ENCODE results near the gene CBFA2T3. TPM values are rescaled to one million over a fixed set of nuclear protein-coding genes. Genes with fewer than 3 reads are reported as not detected.

The CBFA2T3 gene
- total RNA-seq, 2 experiments from 2014 or later: not detected

GRCh38 chr16:88907768-88908167 is 69.2 kb downstream of the CBFA2T3 start:
- H3K4me3 Mint-ChIP-seq: no peak overlapping the region
- no peak for DNase-seq
- ChIA-PET CTCF (no interaction called here), POLR2A (no interaction called here)
- no peaks in the 10 kb centered on the region for H3K9me3 Mint-ChIP-seq
- no peaks in the 10 kb centered on the region for H3K4me1 Mint-ChIP-seq
- H3K36me3 Mint-ChIP-seq (ENCODE audit: low read depth): no peaks in the 10 kb centered on the region
- no peak overlapping the region for H3K27ac Mint-ChIP-seq
- H3K27me3 Mint-ChIP-seq: no peaks in the 10 kb centered on the region

DNA sequence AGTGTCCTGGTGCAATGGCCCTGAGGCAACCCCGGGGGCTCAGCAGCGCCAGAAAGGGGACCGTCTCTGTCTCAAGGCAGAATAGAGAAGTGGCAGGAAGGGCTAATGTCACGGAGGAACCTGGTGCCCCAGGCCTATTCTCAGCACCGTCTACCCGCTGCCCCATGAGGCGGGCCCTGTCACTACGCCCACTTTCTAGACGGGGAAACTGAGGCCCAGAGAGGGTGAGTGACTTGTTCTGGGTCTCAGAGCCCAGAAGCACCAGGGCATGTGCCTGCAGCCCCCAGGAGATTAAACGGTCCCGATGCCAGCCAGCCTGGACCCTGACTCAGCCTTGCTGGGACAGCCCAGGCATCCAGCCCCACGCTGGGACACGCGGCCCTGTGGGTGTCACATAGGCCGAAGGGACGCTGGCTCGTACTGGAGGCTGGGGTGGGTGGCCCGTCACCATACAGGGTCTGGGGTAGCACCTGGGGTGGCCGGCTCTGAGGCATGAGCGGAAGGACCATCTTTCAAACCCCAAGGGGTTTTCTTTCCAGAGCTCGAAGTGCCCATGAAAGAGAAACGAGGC is 70.4 kb downstream of the CBFA2T3 start:
- no peak for DNase-seq
- Mint-ChIP-seq H3K4me3 (no peak overlapping the region), H3K4me1 (no peaks in the 10 kb centered on the region), H3K36me3 (ENCODE audit: low read depth) (no peaks in the 10 kb centered on the region), H3K27ac (no peak overlapping the region), H3K9me3 (no peaks in the 10 kb centered on the region), H3K27me3 (no peaks in the 10 kb centered on the region)
- ChIA-PET CTCF (no interaction called here), POLR2A (no interaction called here)

GRCh38 chr16:88906020-88906419 is 71.0 kb downstream of the CBFA2T3 start:
- H3K27ac Mint-ChIP-seq: no peak overlapping the region
- H3K4me1 Mint-ChIP-seq: no peaks in the 10 kb centered on the region
- no peak for DNase-seq
- H3K4me3 Mint-ChIP-seq: no peak overlapping the region
- ChIA-PET POLR2A (no interaction called here), CTCF (no interaction called here)
- H3K36me3 Mint-ChIP-seq (ENCODE audit: low read depth): no peaks in the 10 kb centered on the region
- H3K9me3 Mint-ChIP-seq: no peaks in the 10 kb centered on the region
- H3K27me3 Mint-ChIP-seq: no peaks in the 10 kb centered on the region

DNA sequence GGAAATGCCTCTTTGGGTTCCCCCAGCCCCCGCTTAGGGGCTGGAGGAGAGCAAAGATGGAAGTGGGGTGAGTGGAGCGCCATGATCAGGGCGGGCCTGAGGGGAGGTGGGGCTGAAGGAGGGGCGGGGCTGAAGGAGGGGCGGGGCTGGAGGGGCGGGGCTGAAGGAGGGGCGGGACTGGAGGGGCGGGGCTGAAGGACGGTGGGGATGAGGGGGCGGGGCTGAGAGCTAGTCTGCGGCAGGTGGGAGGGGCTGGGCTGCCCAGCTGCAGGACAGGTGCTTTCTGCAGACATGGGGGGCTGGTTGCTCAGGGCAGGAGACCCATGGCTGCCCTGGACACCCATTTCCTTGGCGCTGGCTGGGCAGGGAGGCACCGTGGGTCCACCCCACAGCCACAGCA is 71.4 kb downstream of the CBFA2T3 start:
- ChIA-PET POLR2A (interaction anchor here (0.6 kb wide), 1 partner anchor 937 kb away, joined by 4 read pairs; no protein-coding TSS in a partner anchor), CTCF (interaction anchor here (1.0 kb wide), 1 partner anchor 25 kb away, joined by 3 read pairs; no protein-coding TSS in a partner anchor)
- H3K9me3 Mint-ChIP-seq: no peaks in the 10 kb centered on the region
- H3K4me1 Mint-ChIP-seq: no peaks in the 10 kb centered on the region
- DNase-seq: no peak
- H3K36me3 Mint-ChIP-seq (ENCODE audit: low read depth): no peaks in the 10 kb centered on the region
- H3K27me3 Mint-ChIP-seq: no peaks in the 10 kb centered on the region
- no peak overlapping the region for H3K27ac Mint-ChIP-seq
- no peak overlapping the region for H3K4me3 Mint-ChIP-seq

DNA sequence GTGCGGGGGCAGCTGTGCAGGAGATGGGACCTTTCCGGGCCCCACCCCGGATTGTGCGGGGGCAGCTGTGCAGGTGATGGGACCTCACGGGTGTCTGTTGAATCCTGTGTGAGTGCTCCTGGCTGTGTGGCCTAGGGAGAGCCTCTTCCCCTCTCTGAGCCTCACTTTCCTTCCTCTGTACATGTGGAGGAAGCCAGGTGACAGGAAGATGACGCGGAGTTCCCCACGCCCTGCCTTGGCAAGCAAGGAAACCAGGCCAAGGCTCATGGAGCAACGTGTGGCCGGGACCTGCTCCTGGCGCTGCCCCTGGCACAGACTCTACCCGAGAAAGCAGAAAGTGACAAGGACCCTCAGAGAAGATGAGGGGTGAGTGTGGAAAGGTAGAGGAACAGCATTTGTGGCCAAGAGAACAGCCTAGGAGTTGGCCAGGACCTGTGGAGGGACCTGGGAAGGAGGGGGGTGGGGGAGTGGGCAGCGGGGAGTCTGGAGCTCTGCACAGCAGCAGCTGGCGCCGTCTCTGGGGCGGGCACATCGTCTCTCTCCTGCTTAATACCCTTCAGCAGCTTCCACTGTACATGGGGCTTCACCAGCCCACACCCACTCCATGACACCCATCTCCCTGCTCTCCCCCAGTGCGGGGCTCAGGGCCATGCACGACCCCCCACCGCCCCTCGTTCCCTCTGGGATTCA is 72.2 kb downstream of the CBFA2T3 start:
- CTCF ChIA-PET: interaction anchor here (1.0 kb wide), 1 partner anchor 25 kb away, joined by 3 read pairs; no protein-coding TSS in a partner anchor
- Mint-ChIP-seq H3K4me1 (no peaks in the 10 kb centered on the region), H3K36me3 (ENCODE audit: low read depth) (no peaks in the 10 kb centered on the region), H3K27me3 (no peaks in the 10 kb centered on the region), H3K4me3 (no peak overlapping the region), H3K27ac (no peak overlapping the region), H3K9me3 (no peaks in the 10 kb centered on the region)
- POLR2A ChIA-PET: interaction anchor here (0.6 kb wide), 1 partner anchor 938 kb away, joined by 4 read pairs; no protein-coding TSS in a partner anchor
- DNase-seq: no peak

DNA sequence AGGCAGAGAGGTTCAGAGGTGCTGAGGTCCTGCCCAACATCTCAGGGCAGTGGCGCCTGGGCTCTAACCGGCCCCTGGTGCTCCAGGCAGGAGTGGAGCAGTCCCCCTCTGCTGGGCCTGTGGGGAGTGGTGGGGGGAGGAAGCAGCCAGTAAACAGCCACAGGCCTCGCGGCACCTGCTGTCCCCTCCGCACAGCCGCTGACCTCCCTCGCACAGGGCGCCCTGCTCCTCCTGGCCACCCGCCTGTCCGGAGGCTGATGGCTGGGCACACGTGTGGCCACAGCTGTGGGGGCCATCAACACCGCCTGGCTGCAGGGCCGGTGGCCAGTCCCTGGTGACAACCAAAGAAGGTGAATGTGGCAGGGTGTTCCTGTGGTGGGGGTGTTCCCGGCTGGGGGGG is 73.7 kb downstream of the CBFA2T3 start:
- Mint-ChIP-seq H3K4me1 (no peaks in the 10 kb centered on the region), H3K9me3 (no peaks in the 10 kb centered on the region), H3K36me3 (ENCODE audit: low read depth) (no peaks in the 10 kb centered on the region), H3K27me3 (no peaks in the 10 kb centered on the region), H3K4me3 (no peak overlapping the region), H3K27ac (no peak overlapping the region)
- POLR2A ChIA-PET: no interaction called here
- no peak for DNase-seq
- CTCF ChIA-PET: no interaction called here

- Mint-ChIP-seq H3K27me3 (no peaks in the 10 kb centered on the region), H3K4me1 (no peaks in the 10 kb centered on the region), H3K36me3 (ENCODE audit: low read depth) (no peaks in the 10 kb centered on the region), H3K4me3 (no peak overlapping the region), H3K27ac (no peak overlapping the region), H3K9me3 (no peaks in the 10 kb centered on the region)
- ChIA-PET CTCF (no interaction called here), POLR2A (no interaction called here)
- no peak for DNase-seq
Measured at GRCh38 chr16:88902744-88903143, 74.3 kb downstream of the CBFA2T3 start.

GRCh38 chr16:88901718-88902337 is 75.2 kb downstream of the CBFA2T3 start:
- H3K4me3 Mint-ChIP-seq: no peak overlapping the region
- no peaks in the 10 kb centered on the region for H3K9me3 Mint-ChIP-seq
- no peak overlapping the region for H3K27ac Mint-ChIP-seq
- DNase-seq: no peak
- POLR2A ChIA-PET: no interaction called here
- no peaks in the 10 kb centered on the region for H3K4me1 Mint-ChIP-seq
- CTCF ChIA-PET: no interaction called here
- no peaks in the 10 kb centered on the region for H3K27me3 Mint-ChIP-seq
- no peaks in the 10 kb centered on the region for H3K36me3 Mint-ChIP-seq (ENCODE audit: low read depth)

GRCh38 chr16:88900662-88901052 is 76.3 kb downstream of the CBFA2T3 start:
- Mint-ChIP-seq H3K4me1 (no peaks in the 10 kb centered on the region), H3K27me3 (no peaks in the 10 kb centered on the region), H3K4me3 (no peak overlapping the region), H3K27ac (no peak overlapping the region), H3K36me3 (ENCODE audit: low read depth) (no peaks in the 10 kb centered on the region), H3K9me3 (no peaks in the 10 kb centered on the region)
- POLR2A ChIA-PET: no interaction called here
- no peak for DNase-seq
- CTCF ChIA-PET: no interaction called here

- DNase-seq: no peak
- POLR2A ChIA-PET: no interaction called here
- Mint-ChIP-seq H3K4me3 (no peak overlapping the region), H3K4me1 (no peaks in the 10 kb centered on the region), H3K27me3 (no peaks in the 10 kb centered on the region), H3K36me3 (ENCODE audit: low read depth) (no peaks in the 10 kb centered on the region), H3K9me3 (no peaks in the 10 kb centered on the region), H3K27ac (no peak overlapping the region)
- CTCF ChIA-PET: no interaction called here
Measured at GRCh38 chr16:88899901-88900661, 76.9 kb downstream of the CBFA2T3 start.

DNA sequence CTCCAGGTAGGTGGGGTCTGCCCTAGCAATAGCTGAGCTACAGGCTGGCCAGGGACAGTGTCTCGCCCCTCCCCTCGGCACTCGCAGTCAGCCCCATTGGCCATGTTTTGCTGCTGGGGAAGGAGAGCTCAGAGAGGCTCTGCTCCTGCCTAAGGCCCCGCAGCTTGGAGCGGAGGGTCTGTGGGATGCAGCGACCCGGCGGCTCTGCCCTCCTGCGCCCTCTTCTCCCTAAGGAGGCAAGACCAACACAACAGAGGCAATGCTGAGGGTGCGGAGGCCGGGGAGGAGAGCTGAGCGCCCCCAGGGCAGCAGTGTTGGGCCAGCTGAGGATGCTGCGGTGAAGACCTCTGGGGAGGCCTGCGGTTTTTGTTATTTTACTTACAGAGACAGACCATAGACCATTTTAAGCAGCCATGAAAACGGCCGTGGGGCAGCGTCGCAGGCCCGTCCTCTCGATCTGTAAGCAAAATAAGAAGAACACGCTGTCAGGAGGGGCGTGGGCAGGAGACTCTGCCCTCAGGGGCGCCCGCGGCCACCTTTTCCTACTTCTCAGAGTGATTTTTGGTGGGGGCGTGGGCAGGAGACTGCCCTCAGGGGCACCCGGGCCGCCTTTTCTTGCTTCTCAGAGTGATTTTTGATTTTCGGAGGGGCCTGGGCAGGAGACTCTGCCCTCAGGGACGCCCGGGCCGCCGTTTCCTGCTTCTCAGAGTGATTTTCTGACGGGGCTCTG is 79.1 kb downstream of the CBFA2T3 start:
- ChIA-PET POLR2A (no interaction called here), CTCF (no interaction called here)
- no peak for DNase-seq
- Mint-ChIP-seq H3K9me3 (no peaks in the 10 kb centered on the region), H3K27ac (no peak overlapping the region), H3K4me3 (no peak overlapping the region), H3K4me1 (no peaks in the 10 kb centered on the region), H3K36me3 (ENCODE audit: low read depth) (no peaks in the 10 kb centered on the region), H3K27me3 (no peaks in the 10 kb centered on the region)

DNA sequence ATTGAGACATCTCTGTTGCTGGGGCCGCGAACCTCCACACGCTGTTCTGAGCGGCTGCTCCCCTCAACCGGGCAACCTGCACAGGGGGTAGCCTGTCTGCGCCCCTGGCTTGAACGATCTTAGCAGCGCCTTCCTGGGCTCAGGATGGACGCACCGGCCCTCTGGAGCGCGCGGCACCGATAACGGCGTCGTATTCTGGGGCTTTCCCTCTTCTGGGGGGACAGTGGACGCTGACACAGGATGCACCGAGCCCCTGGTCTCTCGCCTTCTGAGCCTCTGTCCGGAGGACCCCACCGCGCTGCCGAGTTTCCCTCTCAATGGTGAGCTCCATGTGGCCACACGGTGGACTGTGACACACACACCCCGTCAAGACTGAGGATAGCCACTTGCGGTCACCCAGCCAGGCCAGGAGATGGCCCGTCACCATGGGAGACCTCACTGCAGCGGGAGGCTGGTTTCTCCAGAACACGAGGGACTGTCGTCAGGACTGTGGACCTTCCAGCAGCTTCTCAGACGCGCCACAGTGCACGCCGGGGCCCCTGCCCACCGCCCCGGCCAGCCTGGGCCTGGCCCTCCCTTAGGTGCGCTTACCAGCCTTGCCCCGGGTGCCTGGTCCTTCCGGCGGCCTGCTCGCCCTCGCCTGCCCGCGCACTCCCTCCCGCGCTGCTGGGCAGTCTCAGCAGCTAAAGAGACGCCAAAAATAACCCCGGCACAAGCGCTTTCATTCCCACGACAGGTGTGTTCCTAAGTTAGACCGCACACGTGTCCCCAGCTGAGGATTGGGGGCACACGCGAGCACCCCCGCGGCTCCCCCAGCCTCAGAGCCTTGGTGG is 80.6 kb downstream of the CBFA2T3 start:
- Mint-ChIP-seq H3K9me3 (no peaks in the 10 kb centered on the region), H3K27me3 (no peaks in the 10 kb centered on the region), H3K27ac (no peak overlapping the region), H3K36me3 (ENCODE audit: low read depth) (no peaks in the 10 kb centered on the region), H3K4me3 (no peak overlapping the region), H3K4me1 (no peaks in the 10 kb centered on the region)
- ChIA-PET POLR2A (no interaction called here), CTCF (no interaction called here)
- DNase-seq: no peak

Data from activated CD4-positive, alpha-beta T cell treated with anti-CD3 and anti-CD28 coated beads, Interleukin-2, amount 10 ng/mL, durations not matched to agents 7 days and 5 days (primary cell).